ENCODE results near the gene SHISA7.

The SHISA7 gene

DNA sequence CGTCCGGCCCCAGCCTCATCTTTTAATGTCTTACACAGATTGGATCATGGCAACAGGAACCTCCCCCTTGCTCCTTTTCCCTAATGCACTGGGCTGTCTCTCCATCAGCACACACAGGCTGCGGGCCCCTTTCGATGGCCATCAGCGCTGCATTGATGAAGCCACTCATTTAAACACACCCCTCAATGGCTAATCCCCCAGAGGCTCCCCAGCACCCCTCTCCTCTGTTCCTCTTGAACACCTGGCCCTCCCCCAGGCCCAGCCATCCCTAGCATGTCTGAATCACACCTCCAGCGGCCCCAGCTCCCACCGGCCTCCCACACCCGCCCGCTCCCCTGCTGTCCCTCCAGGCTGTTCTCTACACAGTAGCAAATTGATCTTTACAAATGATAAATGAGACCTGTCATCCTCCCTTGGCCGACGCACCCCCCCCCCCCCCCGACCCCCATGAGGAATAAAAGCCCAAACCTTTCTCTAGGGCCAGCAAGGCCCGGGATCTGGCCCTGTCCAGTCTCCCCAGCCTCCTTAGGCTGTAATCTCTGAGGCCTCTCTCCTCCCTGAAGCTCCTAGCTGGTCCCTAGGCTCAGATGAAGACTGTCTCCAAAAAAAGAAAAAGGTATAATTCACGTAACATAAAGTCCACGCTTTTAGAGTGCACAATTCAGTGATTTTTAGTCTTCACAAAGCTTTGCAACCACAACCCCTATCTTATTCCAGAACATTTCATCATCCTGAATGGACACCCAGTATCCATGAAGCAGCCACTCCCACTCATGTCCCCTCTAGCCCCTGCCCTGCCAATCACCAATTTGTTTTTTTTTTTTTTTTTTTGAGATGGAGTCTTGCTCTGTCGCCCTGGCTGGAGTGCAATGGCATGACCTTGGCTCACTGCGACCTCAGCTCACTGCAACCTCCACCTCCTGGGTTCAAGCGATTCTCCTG is 50.0 kb downstream of the SHISA7 start:
- Mint-ChIP-seq H3K9me3 (no peaks in the 10 kb centered on the region), H3K4me3 (no peak overlapping the region), H3K27ac (no peak overlapping the region), H3K4me1 (ENCODE audit: low read depth) (peaks cover 46% of the 10 kb centered on the region), H3K36me3 (ENCODE audit: low read depth) (peaks cover 56% of the 10 kb centered on the region), H3K27me3 (no peaks in the 10 kb centered on the region)
- intact Hi-C loops (cut with micrococcal nuclease), result no loop called here

DNA sequence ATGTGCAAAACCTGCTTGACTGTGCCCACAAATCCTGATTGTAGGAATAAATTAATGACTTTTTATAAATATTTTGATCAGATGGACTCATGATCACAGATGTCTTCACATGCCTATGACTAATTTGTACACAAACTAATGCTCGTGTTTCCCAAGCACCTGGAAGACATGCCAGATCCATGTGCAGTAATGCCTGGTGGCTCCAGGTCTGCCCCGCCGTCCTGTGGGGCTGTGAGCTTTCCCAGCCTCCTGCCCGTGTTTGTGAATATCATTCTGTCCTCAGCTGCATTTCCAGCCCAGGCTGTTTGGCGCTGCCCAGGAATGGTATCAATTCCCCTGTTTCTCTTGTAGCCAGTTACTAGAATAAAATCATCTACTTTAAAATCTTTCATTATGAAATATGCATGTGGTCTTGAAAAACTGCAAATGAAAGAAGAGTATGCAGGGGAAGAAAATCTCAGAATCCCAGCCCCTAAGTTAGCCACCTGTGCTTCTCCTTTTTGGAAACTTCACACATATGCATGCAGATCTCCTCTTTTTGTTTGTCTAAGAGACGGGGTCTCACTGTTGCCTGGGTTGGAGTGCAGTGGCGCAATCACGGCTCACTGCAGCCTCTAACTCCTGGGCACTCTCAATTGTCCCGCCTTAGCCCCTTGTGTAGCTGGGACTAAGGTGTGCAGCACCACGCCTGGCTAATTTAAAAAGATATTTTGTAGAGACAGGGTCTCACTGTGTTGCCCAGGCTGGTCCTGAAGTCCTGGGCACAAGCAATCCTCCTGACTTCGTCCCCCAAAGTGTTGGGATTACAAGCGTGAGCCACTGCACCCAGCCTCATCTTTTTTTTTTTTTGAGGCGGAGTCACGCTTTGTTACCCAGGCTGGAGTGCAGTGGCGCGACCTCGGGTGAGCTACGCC is 51.1 kb downstream of the SHISA7 start:
- no peak overlapping the region for H3K27ac Mint-ChIP-seq
- intact Hi-C loops (cut with micrococcal nuclease), result no loop called here
- H3K36me3 Mint-ChIP-seq (ENCODE audit: low read depth), result peaks cover 67% of the 10 kb centered on the region
- H3K4me1 Mint-ChIP-seq (ENCODE audit: low read depth), result peaks cover 54% of the 10 kb centered on the region
- H3K9me3 Mint-ChIP-seq, result no peaks in the 10 kb centered on the region
- no peak overlapping the region for H3K4me3 Mint-ChIP-seq
- H3K27me3 Mint-ChIP-seq, result no peaks in the 10 kb centered on the region

DNA sequence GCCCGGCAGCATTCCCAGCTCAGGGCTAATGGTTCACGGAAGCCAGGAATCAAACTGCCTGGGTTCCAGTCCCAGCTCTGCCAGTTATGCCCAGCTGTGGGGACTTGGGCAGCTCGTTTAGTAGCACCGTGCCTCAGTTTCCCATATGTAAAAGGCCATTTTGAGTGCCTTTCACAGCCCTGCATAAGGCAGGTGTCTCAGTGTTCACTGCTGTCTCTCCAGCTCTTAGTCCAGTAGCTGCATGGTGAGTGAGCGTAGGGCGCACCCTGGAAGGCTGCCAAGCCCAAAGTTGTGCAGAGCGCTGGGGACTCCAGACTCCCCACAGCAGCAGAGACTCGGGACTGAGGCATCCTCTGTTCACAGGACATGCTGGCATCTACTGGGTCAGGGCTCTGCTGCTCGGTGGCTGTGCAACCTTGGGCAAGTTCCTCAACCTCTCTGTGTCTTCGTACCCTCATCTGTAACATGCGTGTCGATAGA is 51.9 kb downstream of the SHISA7 start:
- Mint-ChIP-seq H3K9me3 (no peaks in the 10 kb centered on the region), H3K27ac (no peak overlapping the region), H3K36me3 (ENCODE audit: low read depth) (peaks cover 75% of the 10 kb centered on the region), H3K27me3 (no peaks in the 10 kb centered on the region), H3K4me3 (no peak overlapping the region), H3K4me1 (ENCODE audit: low read depth) (peaks cover 61% of the 10 kb centered on the region)
- intact Hi-C loops (cut with micrococcal nuclease), result no loop called here

DNA sequence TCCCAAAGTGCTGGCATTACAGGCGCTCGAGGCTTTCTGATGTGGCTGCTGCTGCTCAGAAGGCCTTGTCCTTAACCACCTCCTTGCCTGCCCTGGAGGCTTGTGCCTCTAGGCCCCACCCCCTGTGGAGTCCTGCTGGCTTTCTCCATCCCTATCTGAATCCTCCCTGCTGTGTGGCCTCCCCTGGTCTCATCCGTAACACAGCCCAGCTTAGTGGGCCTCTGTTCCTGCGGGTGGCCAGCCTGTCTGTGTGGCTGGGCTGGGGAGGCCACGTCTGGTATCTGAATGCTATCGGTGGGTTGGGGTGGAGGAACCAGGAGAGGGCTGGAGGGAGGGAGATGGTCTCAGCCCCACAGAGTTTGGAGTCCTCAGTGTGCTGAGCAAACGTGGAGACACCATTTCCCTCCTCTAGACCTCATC is 52.6 kb downstream of the SHISA7 start:
- Mint-ChIP-seq H3K27ac (no peak overlapping the region), H3K27me3 (no peaks in the 10 kb centered on the region), H3K36me3 (ENCODE audit: low read depth) (peaks cover 82% of the 10 kb centered on the region), H3K4me3 (no peak overlapping the region), H3K9me3 (no peaks in the 10 kb centered on the region), H3K4me1 (ENCODE audit: low read depth) (peaks cover 61% of the 10 kb centered on the region)
- intact Hi-C loops (cut with micrococcal nuclease), result no loop called here

DNA sequence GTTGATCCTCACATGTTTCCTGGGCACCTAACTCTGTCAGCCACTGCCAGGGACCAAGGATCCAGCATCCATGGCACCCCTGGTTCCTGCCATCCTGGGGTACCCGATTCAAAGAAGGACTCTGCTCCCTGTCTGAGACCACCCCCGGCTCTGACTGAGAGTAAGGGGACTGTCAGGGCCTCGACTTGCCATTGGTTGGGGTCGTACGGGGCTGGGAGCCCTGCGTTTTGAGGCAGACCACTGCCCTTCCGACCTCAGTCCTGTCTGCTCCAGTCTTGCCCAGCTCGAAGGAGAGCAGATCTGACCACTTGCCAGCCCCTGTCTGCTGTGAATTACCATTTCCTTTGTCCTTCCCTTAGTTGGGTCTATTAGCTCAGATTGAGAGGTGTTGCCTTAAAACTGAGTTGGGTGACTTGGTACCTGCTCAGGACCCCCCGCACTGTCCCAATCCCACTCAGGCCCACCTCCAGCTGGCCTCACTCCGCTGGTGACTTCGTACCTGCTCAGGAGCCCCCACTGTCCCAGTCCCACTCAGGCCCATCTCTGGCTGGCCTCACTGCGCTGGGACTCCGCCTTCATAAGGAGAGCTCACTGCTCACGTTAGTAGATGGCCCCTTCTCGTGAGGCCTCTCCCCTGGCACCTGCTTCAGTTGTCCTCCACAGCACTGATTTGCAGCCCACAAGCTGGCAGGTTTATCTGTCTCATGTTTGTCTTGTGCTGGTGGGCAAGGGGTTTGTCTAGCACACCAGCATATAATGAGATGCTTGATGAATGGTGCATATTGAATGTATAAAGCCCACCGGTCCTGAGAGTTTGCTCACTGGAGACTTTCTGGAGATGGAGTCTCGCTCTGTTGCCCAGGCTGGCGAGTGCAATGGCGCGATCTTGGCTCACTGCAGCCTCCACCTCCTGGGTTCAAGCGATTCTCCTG is 53.4 kb downstream of the SHISA7 start:
- H3K4me3 Mint-ChIP-seq, result no peak overlapping the region
- H3K4me1 Mint-ChIP-seq (ENCODE audit: low read depth), result peaks cover 65% of the 10 kb centered on the region
- no peaks in the 10 kb centered on the region for H3K9me3 Mint-ChIP-seq
- intact Hi-C loops (cut with micrococcal nuclease), result loop anchor here (5.0 kb wide), 2 partner anchors 52 to 97 kb away; partner anchors contain the start of gene KMT5C
- H3K36me3 Mint-ChIP-seq (ENCODE audit: low read depth), result peaks cover 82% of the 10 kb centered on the region
- no peak overlapping the region for H3K27ac Mint-ChIP-seq
- H3K27me3 Mint-ChIP-seq, result no peaks in the 10 kb centered on the region

DNA sequence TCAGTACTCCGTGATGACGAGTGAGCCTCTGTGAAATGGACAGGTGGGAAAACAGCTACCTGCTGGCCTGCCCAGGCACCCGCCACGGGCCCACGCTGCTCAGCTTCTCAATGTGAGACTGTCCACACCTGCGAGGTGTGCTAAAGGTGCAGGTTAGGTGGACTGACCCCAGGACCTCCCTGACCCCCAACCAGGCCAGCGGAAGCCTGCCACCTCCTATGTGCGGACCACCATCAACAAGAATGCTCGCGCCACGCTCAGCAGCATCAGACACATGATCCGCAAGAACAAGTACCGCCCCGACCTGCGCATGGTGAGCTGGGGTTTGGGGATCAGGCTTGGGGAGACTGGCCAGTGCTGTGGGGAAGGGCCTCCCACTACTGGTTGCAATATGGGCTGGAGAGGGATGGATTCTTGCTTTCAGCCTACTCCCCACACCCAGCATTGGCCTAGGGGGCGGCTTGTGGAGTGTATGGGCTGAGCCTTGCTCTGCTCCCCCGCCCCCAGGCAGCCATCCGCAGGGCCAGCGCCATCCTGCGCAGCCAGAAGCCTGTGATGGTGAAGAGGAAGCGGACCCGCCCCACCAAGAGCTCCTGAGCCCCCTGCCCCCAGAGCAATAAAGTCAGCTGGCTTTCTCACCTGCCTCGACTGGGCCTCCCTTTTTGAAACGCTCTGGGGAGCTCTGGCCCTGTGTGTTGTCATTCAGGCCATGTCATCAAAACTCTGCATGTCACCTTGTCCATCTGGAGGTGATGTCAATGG is 55.2 kb downstream of the SHISA7 start:
- peaks cover 74% of the 10 kb centered on the region for H3K36me3 Mint-ChIP-seq (ENCODE audit: low read depth)
- intact Hi-C loops (cut with micrococcal nuclease), result loop anchor here (5.0 kb wide), 2 partner anchors 51 to 96 kb away; partner anchors contain the start of gene KMT5C
- H3K9me3 Mint-ChIP-seq, result no peaks in the 10 kb centered on the region
- H3K4me3 Mint-ChIP-seq, result peak overlapping the region; percentile 91
- peaks cover 75% of the 10 kb centered on the region for H3K4me1 Mint-ChIP-seq (ENCODE audit: low read depth)
- H3K27me3 Mint-ChIP-seq, result no peaks in the 10 kb centered on the region
- no peak overlapping the region for H3K27ac Mint-ChIP-seq

GRCh38 chr19:55386493-55386971 is 56.6 kb downstream of the SHISA7 start:
- peak overlapping the region; percentile 91 for H3K4me3 Mint-ChIP-seq
- H3K36me3 Mint-ChIP-seq (ENCODE audit: low read depth), result peaks cover 60% of the 10 kb centered on the region
- no peaks in the 10 kb centered on the region for H3K9me3 Mint-ChIP-seq
- H3K4me1 Mint-ChIP-seq (ENCODE audit: low read depth), result peaks cover 73% of the 10 kb centered on the region
- intact Hi-C loops (cut with micrococcal nuclease), result loop anchor here (5.0 kb wide), 2 partner anchors 49 to 94 kb away; partner anchors contain the start of gene KMT5C
- H3K27ac Mint-ChIP-seq, result peak overlapping the region; percentile 95
- peaks cover 10% of the 10 kb centered on the region for H3K27me3 Mint-ChIP-seq

DNA sequence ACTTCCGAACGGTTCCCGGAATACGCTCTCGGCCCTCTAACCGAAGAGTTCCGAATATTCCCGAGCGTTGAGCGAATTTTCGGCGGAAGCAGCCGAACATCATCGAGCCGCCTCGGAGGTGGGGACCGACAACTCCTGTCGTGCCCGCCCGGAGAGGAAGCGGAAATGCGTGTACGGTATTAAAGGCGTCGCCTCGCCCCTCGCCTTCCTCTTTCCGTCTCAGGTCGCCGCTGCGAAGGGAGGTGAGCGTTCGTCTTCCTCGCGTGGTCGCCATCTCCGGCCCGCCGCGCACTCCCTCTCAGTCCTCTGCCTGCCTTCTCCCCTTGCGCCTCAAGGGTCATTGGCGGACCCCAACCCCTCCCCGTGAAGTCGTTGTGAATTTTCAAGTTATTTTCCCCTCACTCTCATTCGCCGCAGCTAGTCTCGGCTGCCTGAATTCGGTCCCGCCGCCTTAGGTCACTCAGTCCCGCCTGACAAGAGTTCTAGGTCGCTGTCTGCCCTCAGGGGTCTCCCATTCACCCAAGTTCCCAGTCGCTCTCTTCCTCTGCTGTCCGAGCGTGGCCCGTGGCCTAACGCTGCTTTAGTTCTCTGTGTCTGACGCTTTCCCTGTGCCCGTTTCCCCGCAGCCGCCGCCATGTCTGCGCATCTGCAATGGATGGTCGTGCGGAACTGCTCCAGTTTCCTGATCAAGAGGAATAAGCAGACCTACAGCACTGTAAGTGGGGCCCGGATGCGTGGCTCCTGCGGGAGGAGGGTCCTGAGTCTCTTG is 57.2 kb downstream of the SHISA7 start, which contains the start of gene RPL28:
Gene RPL28 (plus strand): TSS at position 209 of the 769 bp plus-strand sequence. CDS start 426 bp downstream, at position 635.
- H3K27ac Mint-ChIP-seq, result peak within 1 kb of the TSS; percentile 95
- peaks cover 54% of the 10 kb centered on the region for H3K36me3 Mint-ChIP-seq (ENCODE audit: low read depth)
- H3K4me3 Mint-ChIP-seq, result peak within 1 kb of the TSS; percentile 91
- no peaks in the 10 kb centered on the region for H3K9me3 Mint-ChIP-seq
- intact Hi-C loops (cut with micrococcal nuclease), result loop anchor here (2.0 to 5.0 kb wide), 3 partner anchors 23 to 94 kb away; partner anchors contain the start of gene KMT5C
- peaks cover 12% of the 10 kb centered on the region for H3K27me3 Mint-ChIP-seq
- H3K4me1 Mint-ChIP-seq (ENCODE audit: low read depth), result peaks cover 72% of the 10 kb centered on the region

DNA sequence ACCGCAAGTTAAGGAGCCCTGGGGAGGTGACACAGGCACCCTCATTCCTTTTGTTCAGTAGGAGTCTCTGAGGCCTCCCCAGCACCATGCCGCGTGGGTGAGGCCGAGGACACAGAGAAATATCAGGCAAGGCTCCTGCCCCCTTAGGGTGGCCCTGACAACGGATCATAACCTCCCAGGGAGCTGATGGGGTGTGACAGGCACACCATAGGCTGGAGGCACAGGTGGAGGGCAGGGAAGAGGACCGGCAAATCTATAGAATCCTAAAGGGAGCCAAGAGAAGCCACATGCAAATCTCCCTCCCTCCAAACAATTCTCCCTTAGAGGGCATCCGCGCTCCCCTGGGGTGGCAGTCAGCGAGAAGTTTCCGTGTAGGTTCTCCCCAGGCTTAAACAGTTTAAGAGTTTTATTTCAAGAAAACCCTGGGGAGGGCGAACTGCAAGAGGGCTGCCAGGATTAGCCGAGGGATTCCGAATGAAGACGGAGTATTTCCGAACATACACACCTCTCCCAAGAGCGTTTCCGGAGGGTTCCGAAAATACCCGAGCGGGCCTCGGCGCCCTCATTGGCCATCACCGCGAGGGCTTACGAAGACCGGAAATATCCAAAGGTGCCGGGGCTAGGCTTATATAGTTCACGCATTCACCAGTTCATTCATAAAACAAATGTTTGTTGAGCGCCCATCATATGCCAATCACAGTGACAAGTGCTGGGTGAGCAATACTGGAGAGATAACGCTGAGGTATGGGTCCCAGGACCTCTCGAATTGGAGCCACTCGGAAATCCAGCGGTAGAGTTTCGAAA is 58.0 kb downstream of the SHISA7 start:
- Mint-ChIP-seq H3K27ac (peak overlapping the region; percentile 95), H3K36me3 (ENCODE audit: low read depth) (peaks cover 46% of the 10 kb centered on the region), H3K4me3 (peak overlapping the region; percentile 91), H3K4me1 (ENCODE audit: low read depth) (peaks cover 64% of the 10 kb centered on the region), H3K9me3 (no peaks in the 10 kb centered on the region), H3K27me3 (peaks cover 12% of the 10 kb centered on the region)
- intact Hi-C loops (cut with micrococcal nuclease), result loop anchor here (2.0 to 5.0 kb wide), 3 partner anchors 24 to 93 kb away; partner anchors contain the start of gene KMT5C

GRCh38 chr19:55384131-55384919 is 58.8 kb downstream of the SHISA7 start, which contains the start of gene TMEM238:
Gene TMEM238, minus strand, starts transcription at chr19:55384292. Its CDS starts 33 bp downstream, at chr19:55384259.
- Mint-ChIP-seq H3K4me3 (peak within 1 kb of the TSS; percentile 91), H3K27ac (peak within 1 kb of the TSS; percentile 95), H3K27me3 (peaks cover 14% of the 10 kb centered on the region), H3K4me1 (ENCODE audit: low read depth) (peaks cover 56% of the 10 kb centered on the region), H3K36me3 (ENCODE audit: low read depth) (peaks cover 38% of the 10 kb centered on the region), H3K9me3 (no peaks in the 10 kb centered on the region)
- intact Hi-C loops (cut with micrococcal nuclease), result loop anchor here (2.0 kb wide), 1 partner anchor 24 kb away; no protein-coding TSS in a partner anchor
